SK-N-MC (cell line): Measurements from ENCODE around the gene CFAP74.

Experiments used
- DNase-seq: peaks from one replicate; pipeline ENCODE4 v3.0.0-alpha.2; 2011; ENCODE audit warnings: low read depth, low spot score
- H3K27ac ChIP-seq: fragments of 200-600 bp; sonication (generic); 2 replicates; pipeline ENCODE4 v1.5.1; 2016; ENCODE audit warnings: mixed run types
- H3K36me3 ChIP-seq: fragments of 200-600 bp; sonication (generic); 2 replicates; pipeline ENCODE4 v1.6.1; 2017; ENCODE audit warnings: antibody characterized with exemption, low read length, mixed read lengths; ENCODE audit not compliant: insufficient read depth
- H3K4me3 ChIP-seq: fragments of 200-600 bp; sonication (generic); 2 replicates; pipeline ENCODE4 v1.5.1; 2016
- H3K9ac ChIP-seq: fragments of 200-600 bp; sonication (generic); 2 replicates; pipeline ENCODE4 v1.8.0; 2017; ENCODE audit warnings: mixed run types, mixed read lengths; ENCODE audit not compliant: insufficient read length
- H3K9me3 ChIP-seq: fragments of 200-600 bp; sonication (generic); 2 replicates; pipeline ENCODE4 v1.6.1; 2017; ENCODE audit warnings: low read depth, mild to moderate bottlenecking, antibody characterized with exemption, low read length, moderate library complexity, mixed read lengths
- EZH2 ChIP-seq: fragments of 200-600 bp; sonication (generic); IDR thresholded peaks from one replicate; pipeline ENCODE4 v1.6.1; 2017; ENCODE audit warnings: antibody characterized with exemption
- FOXP2 ChIP-seq: optimal IDR thresholded peaks from 2 replicates; pipeline ENCODE3; 2011; ENCODE audit warnings: mild to moderate bottlenecking, moderate library complexity; ENCODE audit not compliant: insufficient read depth; ENCODE audit errors: extremely low read length, control extremely low read depth
- POLR2AphosphoS5 ChIP-seq: IDR thresholded peaks from 2 replicates; pipeline ENCODE4 v1.6.1; 2012; ENCODE audit warnings: mild to moderate bottlenecking, low read depth, low read length, borderline replicate concordance

The CFAP74 gene

DNA sequence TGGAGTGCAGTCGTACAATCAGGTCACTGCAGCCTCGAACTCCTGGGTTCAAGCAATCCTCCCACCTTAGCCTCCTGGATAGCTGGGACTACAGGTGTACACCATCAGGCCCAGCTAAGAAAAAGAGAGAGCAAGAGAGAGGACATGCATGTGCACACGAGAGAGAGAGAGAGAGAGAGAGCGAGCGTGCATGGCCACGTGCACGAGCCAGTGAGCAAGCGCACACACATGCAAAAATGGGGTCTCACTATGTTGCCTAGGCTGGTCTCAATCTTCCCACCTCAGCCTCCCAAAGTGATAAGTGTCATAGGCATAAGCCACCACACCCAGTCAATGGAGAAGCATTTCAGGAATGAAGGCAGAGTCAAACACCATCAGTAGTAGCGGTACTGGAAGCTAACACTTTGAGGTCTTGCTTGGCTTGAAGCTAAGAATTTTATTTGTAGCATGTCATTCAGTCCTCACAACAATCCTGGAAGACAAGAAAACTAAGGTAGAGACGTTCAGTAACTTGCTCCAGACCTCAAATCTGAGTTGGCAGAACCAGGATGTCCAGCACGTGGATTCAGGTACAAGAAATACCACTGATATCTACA, 127.2 kb downstream of the CFAP74 start:
- peaks cover 79% of the 10 kb centered on the region for H3K36me3 ChIP-seq
- H3K9ac ChIP-seq = no peak overlapping the region
- TF ChIP-seq EZH2 (no peak), POLR2AphosphoS5 (no peak), FOXP2 (no peak)
- H3K27ac ChIP-seq = no peak overlapping the region
- no peak for DNase-seq
- no peaks in the 10 kb centered on the region; the same call in 1 of the 2 replicates for H3K9me3 ChIP-seq
- H3K4me3 ChIP-seq = no peak overlapping the region

DNA sequence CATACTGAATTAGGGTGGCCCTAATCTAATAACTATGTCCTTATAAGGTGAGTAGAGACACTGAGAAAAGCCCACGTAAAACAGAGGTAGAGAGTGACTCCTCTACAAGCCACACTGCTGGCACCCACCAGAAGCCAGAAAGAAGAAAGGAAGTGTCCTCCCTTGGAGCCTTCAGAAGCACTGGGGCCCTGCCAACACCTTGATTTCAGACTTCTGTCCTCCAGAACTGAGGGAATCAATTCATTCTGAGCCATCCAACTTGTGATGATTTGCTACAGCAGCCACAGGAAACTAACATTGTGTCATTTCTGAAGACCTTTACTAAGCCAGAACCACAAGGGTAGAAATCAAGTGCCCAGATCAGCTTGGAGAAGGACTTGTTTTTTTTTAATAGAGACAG, 127.7 kb downstream of the CFAP74 start:
- peaks cover 74% of the 10 kb centered on the region for H3K36me3 ChIP-seq
- no peak for DNase-seq
- no peak for TF ChIP-seq EZH2
- TF ChIP-seq FOXP2 = no peak
- no peak for TF ChIP-seq POLR2AphosphoS5

DNA sequence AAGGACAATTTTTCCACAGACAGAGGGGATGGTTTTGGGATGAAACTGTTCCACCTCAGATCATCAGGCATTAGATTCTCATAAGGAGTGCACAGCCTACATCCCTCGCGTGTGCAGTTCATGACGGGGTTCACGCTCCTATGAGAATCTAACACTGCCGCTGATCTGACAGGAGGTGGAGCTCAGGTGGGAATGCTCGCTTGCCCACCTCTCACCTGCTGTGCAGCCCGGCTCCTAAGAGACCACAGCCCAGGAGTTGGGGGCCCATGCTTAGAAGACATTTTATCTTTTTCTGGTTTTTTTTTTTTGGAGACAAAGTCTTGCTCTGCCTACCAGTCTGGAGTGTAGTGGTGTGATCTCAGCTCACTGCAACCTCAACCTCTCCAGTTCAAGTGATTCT, 128.7 kb downstream of the CFAP74 start:
- peaks cover 68% of the 10 kb centered on the region for H3K36me3 ChIP-seq
- H3K9me3 ChIP-seq = no peaks in the 10 kb centered on the region; the same call in 1 of the 2 replicates
- no peak for DNase-seq
- H3K9ac ChIP-seq = no peak overlapping the region
- H3K4me3 ChIP-seq = no peak overlapping the region
- TF ChIP-seq FOXP2 (no peak), EZH2 (no peak), POLR2AphosphoS5 (no peak)
- H3K27ac ChIP-seq = no peak overlapping the region

More for the DNA sequence above, 127.7 kb downstream of the CFAP74 start:
- Histone ChIP-seq H3K4me3 (no peak overlapping the region), H3K27ac (no peak overlapping the region), H3K9ac (no peak overlapping the region), H3K9me3 (no peaks in the 10 kb centered on the region; the same call in 1 of the 2 replicates)

DNA sequence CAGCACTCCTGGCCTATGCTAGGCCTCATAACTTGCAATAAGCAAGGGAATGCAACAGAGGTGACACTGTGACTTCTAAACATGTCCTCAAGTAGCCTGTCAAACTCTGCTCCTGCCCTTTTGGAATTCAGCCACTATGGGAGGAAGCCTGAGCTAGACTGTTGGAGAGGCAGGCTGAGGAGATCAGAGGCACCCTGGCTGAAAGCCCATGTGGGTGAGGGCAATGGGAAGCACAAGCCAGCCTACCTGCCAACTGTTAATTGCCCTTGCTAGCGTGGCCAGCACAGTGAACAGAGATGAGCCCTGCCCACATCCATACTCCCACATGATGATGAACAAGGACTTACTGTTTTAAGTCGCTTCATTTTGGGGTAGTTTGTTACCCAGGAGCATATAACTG, 130.4 kb downstream of the CFAP74 start:
- TF ChIP-seq FOXP2 (no peak), EZH2 (no peak)
- no peak overlapping the region for H3K27ac ChIP-seq
- H3K9ac ChIP-seq = no peak overlapping the region
- peaks cover 55% of the 10 kb centered on the region for H3K36me3 ChIP-seq
- H3K9me3 ChIP-seq = no peaks in the 10 kb centered on the region; the same call in 1 of the 2 replicates
- no peak overlapping the region for H3K4me3 ChIP-seq
- no peak for DNase-seq

DNA sequence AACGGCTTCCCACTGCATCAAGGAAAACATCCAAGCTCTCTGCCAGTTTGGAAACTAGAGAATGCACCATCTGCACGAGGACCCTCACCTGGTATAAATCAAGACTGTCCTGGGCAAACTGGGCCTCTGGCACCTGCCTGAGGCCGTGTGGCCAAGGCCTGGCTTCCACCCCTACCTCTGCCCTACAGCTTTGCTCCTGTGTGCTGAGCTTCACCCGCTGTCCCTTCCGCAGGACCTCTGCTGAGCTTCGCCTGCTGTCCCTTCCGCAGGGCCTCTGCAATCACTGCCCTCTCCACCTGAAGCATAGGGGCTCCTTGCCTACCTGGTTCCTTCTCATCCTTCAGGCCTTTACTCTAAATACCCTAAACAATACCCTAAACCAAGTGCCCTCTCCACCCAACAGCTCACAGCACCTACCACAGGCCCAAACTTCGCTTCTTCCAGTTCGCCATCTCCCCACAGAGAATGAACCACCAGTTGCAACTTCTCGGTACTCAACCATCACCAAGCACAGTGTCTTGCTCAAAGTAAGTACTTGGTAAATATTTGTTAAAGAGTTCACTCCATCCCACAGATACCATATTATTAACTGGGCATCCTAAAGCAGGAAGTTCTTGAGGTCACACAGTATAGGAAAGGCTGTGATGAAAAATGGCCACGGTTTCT, 131.1 kb downstream of the CFAP74 start:
- peaks cover 53% of the 10 kb centered on the region for H3K36me3 ChIP-seq
- TF ChIP-seq EZH2 = no peak
- TF ChIP-seq POLR2AphosphoS5 = no peak
- no peak for TF ChIP-seq FOXP2
- no peak overlapping the region for H3K27ac ChIP-seq

More for the DNA sequence above, 131.1 kb downstream of the CFAP74 start:
- no peak overlapping the region for H3K4me3 ChIP-seq
- H3K9me3 ChIP-seq = no peaks in the 10 kb centered on the region; the same call in 1 of the 2 replicates
- H3K9ac ChIP-seq = no peak overlapping the region
- no peak for DNase-seq
